IPS-20b (cell line): ENCODE measurements around the gene CALD1.

Experiments used
- H3K27ac ChIP-seq: one replicate; pipeline ENCODE4 v1.5.1; 2013; ENCODE audit warnings: low read length
- H3K27me3 ChIP-seq: 2 replicates; pipeline ENCODE4 v1.6.1; 2013; ENCODE audit warnings: mild to moderate bottlenecking, low read length, inconsistent platforms; ENCODE audit not compliant: insufficient read depth
- H3K36me3 ChIP-seq: 2 replicates; pipeline ENCODE4 v1.6.1; 2013; ENCODE audit warnings: low read depth, mild to moderate bottlenecking, inconsistent platforms, low read length, moderate library complexity; ENCODE audit not compliant: insufficient read depth
- H3K4me1 ChIP-seq: 2 replicates; pipeline ENCODE4 v1.6.1; 2013; ENCODE audit warnings: mild to moderate bottlenecking, control low read depth, inconsistent platforms, low read length, moderate library complexity; ENCODE audit not compliant: insufficient read depth
- H3K4me3 ChIP-seq: 2 replicates; pipeline ENCODE4 v1.5.1; 2013; ENCODE audit warnings: mild to moderate bottlenecking, low read length, inconsistent platforms
- H3K9ac ChIP-seq: 2 replicates; pipeline ENCODE4 v1.6.1; 2013; ENCODE audit warnings: low read depth, mild to moderate bottlenecking, inconsistent platforms, low read length, moderate library complexity
- H3K9me3 ChIP-seq: 2 replicates; pipeline ENCODE4 v1.6.1; 2013; ENCODE audit warnings: mild to moderate bottlenecking, low read depth, low read length, inconsistent platforms; ENCODE audit not compliant: insufficient read depth

Gene CALD1

DNA sequence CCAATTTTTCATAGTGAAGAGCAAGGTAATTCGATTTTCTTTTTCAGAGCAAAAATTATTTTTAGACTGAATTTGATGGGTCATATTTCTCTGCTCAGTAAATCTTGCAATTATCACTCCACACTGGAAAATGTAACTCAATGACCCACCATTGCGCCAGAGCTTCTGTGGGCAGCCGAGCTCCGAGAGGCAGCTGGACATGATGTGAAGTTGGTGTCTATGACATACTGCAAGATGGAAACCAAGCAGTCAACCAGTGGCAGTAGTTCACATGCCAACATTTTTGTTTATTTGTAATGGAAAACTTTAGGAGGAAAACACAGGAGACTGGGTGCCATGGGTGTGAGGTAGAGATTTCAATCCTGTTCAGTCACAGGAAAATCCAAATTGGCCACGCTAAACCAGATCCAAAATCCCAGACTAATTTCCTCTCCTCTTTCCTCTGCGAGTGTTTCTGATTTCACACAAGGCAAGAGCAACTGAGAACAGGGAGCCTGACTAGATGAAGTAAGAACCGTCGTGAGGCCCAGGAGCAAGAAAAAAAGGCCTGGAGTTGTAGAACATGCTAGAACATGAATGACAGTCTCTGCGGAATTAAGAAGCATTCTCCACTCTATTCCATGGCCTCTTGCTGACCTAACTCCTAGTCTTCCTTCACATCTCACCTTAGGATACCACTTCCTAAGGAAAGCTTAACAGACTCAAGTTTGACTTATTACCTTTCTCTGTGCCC lies 39.3 kb downstream of the CALD1 start:
- Histone ChIP-seq H3K9ac (no peak overlapping the region), H3K27ac (no peak overlapping the region), H3K4me3 (no peak overlapping the region), H3K36me3 (0 out of 2 replicates have a peak, but pooled peaks cover 6% of the 10 kb centered on the region), H3K9me3 (no peaks in the 10 kb centered on the region), H3K4me1 (no peaks in the 10 kb centered on the region; the same call in 1 of the 2 replicates), H3K27me3 (no peaks in the 10 kb centered on the region)

DNA sequence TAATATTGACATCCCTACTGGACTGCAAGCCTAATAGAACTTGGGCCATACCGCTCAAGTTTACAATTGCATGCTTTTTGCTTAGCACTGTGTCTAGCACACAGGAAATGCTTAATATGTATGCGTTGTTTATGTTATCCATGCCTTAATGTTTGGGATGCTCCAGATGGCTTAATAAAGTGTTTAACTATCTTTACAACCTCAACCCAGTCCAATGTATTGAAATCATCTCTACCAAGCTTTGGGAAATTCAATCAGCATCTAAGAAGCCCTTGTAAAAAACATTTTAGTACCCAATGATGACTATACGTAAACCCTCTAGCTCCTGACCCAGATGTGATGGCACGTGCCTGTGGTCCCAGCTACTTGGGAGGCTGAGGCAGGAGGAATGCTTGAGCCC lies 40.0 kb downstream of the CALD1 start:
- no peaks in the 10 kb centered on the region for H3K9me3 ChIP-seq
- no peak overlapping the region for H3K27ac ChIP-seq
- H3K9ac ChIP-seq, result no peak overlapping the region
- H3K36me3 ChIP-seq, result 0 out of 2 replicates have a peak, but pooled peaks cover 6% of the 10 kb centered on the region
- H3K27me3 ChIP-seq, result no peaks in the 10 kb centered on the region
- no peaks in the 10 kb centered on the region; the same call in 1 of the 2 replicates for H3K4me1 ChIP-seq
- H3K4me3 ChIP-seq, result no peak overlapping the region

DNA sequence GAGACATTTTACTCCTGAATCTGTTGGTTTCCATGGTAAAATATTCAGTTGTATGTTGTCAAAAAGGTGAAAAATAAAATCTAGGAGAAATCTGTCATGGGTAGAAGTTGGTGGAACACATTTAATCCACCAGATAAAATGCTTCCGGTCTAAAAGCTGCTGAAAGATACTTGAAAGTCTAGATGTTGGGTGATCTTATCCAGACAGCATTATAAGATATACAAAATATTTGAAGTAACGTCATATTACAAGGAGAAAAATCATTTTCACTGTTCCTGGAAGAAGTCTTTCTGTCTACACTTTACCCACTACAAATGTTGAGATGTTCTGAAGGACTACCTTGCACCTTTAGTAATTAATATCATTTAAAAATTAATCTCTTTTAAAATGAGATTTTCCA lies 40.9 kb downstream of the CALD1 start:
- Histone ChIP-seq H3K9ac (no peak overlapping the region), H3K4me3 (no peak overlapping the region), H3K27ac (no peak overlapping the region), H3K9me3 (no peaks in the 10 kb centered on the region), H3K27me3 (no peaks in the 10 kb centered on the region), H3K4me1 (no peaks in the 10 kb centered on the region; the same call in 1 of the 2 replicates), H3K36me3 (0 out of 2 replicates have a peak, but pooled peaks cover 6% of the 10 kb centered on the region)

- Histone ChIP-seq H3K4me1 (no peaks in the 10 kb centered on the region; the same call in 1 of the 2 replicates), H3K27me3 (no peaks in the 10 kb centered on the region), H3K4me3 (no peak overlapping the region), H3K9ac (no peak overlapping the region), H3K9me3 (no peaks in the 10 kb centered on the region), H3K36me3 (0 out of 2 replicates have a peak, but pooled peaks cover 6% of the 10 kb centered on the region), H3K27ac (no peak overlapping the region)
Observed at GRCh38 chr7:134820778-134821177, 41.3 kb downstream of the CALD1 start.

- no peaks in the 10 kb centered on the region; the same call in 1 of the 2 replicates for H3K4me1 ChIP-seq
- no peak overlapping the region for H3K9ac ChIP-seq
- H3K27ac ChIP-seq, result no peak overlapping the region
Observed at GRCh38 chr7:134823400-134823799, 44.0 kb downstream of the CALD1 start.

DNA sequence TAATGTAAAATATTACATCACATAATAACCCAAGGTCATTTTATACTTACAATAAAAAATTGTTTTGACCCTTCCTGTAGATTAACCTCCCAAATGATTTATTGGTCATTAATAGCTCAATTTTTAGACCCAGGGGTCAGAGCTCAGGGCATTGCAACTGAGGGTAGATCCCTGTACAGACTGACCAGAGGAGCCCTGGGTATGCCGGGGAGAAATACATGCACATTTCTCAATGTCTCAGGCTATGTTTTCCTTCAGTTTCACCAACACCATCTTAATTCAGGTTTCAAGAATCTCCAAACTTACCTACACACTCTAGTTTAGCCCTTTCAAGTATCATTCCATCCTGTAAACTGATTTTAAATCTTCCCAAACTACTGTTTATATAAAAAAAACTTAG lies 46.2 kb downstream of the CALD1 start:
- no peak overlapping the region for H3K9ac ChIP-seq
- no peaks in the 10 kb centered on the region for H3K36me3 ChIP-seq
- no peaks in the 10 kb centered on the region for H3K9me3 ChIP-seq
- H3K27me3 ChIP-seq, result no peaks in the 10 kb centered on the region
- no peak overlapping the region for H3K4me3 ChIP-seq
- no peak overlapping the region for H3K27ac ChIP-seq
- no peaks in the 10 kb centered on the region for H3K4me1 ChIP-seq

More at GRCh38 chr7:134823400-134823799, 44.0 kb downstream of the CALD1 start:
- no peaks in the 10 kb centered on the region for H3K27me3 ChIP-seq
- 0 out of 2 replicates have a peak, but pooled peaks cover 6% of the 10 kb centered on the region for H3K36me3 ChIP-seq
- no peak overlapping the region for H3K4me3 ChIP-seq
- no peaks in the 10 kb centered on the region for H3K9me3 ChIP-seq

DNA sequence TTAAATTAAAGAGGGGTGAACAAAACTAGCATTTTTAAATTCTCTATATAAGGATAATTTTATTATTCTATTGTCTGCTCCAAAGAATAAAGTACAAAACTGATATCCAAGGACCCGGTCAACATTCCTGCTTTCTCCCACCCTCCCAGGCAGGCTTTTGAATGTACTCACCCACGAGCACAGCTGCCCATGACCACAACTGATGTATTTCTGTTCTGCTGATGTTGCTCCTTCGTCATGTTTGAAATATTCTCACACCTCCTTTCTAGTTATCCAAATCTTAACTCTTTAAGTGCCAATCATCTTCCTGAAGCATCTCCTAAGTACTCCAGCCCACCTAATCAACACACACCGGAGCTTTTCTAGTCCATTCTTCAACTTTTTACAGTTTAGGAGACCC lies 46.7 kb downstream of the CALD1 start:
- H3K9me3 ChIP-seq, result no peaks in the 10 kb centered on the region
- no peak overlapping the region for H3K27ac ChIP-seq
- no peak overlapping the region for H3K9ac ChIP-seq
- no peaks in the 10 kb centered on the region for H3K36me3 ChIP-seq
- H3K4me3 ChIP-seq, result no peak overlapping the region
- H3K4me1 ChIP-seq, result no peaks in the 10 kb centered on the region
- no peaks in the 10 kb centered on the region for H3K27me3 ChIP-seq

DNA sequence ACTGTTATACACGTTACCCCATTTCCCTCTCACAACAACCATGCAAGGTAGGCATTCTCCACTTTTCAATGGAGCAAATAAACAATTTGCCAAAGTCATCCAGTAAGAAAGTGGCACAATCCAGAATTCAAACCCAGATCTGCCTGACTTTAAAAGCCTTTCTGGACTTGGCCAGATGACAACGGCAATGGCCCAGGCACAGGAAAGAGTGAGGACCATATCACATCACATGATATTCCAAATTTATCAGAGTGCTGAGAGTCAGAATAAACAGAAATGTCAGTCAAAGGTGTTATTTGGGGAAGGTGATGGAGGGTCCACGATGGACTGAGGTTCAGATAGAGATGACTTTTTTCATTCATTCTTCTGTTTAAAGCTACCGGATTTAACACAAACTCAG lies 48.0 kb downstream of the CALD1 start:
- Histone ChIP-seq H3K4me3 (no peak overlapping the region), H3K9ac (no peak overlapping the region), H3K9me3 (no peaks in the 10 kb centered on the region), H3K27me3 (no peaks in the 10 kb centered on the region), H3K27ac (no peak overlapping the region), H3K4me1 (no peaks in the 10 kb centered on the region), H3K36me3 (no peaks in the 10 kb centered on the region)

DNA sequence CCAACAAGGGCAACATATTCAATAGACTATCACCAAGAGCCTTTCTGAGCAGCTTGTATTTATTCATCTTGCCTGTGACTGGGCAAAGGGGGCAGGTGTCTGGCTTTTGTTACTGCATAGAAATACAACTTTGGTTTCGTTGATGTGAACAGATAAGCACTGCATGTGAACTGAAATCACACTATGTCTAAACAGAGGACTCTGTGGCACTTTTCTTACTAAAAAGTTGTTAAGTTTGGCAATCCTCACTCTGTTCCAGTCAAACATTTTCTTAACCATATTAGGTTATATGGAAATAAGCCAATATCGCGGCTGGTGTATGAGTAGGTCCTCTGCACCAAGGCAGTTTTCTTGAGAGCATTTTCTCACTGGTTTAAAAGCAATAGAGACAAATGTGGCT lies 48.5 kb downstream of the CALD1 start:
- H3K27me3 ChIP-seq, result no peaks in the 10 kb centered on the region
- no peaks in the 10 kb centered on the region for H3K9me3 ChIP-seq
- no peak overlapping the region for H3K4me3 ChIP-seq
- H3K36me3 ChIP-seq, result no peaks in the 10 kb centered on the region
- no peaks in the 10 kb centered on the region for H3K4me1 ChIP-seq
- H3K27ac ChIP-seq, result no peak overlapping the region
- no peak overlapping the region for H3K9ac ChIP-seq

GRCh38 chr7:134828361-134828760 lies 48.9 kb downstream of the CALD1 start:
- Histone ChIP-seq H3K4me1 (no peaks in the 10 kb centered on the region), H3K4me3 (no peak overlapping the region)

DNA sequence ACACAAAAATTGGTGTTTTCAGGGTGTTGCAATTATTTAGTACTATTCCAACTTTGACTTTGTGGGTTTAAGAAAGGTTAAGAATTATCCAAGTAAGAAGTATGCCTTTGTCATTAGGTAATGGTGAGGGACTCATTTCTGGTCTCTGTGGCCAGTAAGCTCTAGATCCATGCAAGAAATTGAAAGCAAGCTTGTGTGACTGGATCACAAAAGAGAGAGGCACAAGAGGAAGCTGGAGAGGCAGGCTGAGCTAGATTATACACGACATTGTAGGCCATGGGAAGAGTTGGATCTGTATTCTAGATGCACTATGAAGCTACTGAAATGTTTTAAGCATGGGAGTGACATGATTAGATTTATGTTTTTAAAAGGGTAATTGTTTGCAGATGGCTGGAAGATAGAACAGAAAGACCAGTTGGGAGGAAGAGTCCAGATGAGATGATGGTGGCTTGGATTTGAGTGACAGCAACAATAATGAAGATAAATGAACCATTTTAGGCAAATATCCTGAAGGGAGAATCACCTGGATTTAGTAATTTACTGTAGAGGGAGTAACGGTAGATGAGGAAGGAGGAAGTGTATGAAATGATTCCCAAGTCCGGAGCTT lies 50.0 kb downstream of the CALD1 start:
- H3K4me1 ChIP-seq, result no peaks in the 10 kb centered on the region
- no peaks in the 10 kb centered on the region for H3K9me3 ChIP-seq
- H3K9ac ChIP-seq, result no peak overlapping the region
- no peak overlapping the region for H3K27ac ChIP-seq
- no peak overlapping the region for H3K4me3 ChIP-seq
- no peaks in the 10 kb centered on the region for H3K27me3 ChIP-seq
- no peaks in the 10 kb centered on the region for H3K36me3 ChIP-seq

More at GRCh38 chr7:134828361-134828760, 48.9 kb downstream of the CALD1 start:
- H3K36me3 ChIP-seq, result no peaks in the 10 kb centered on the region
- H3K9me3 ChIP-seq, result no peaks in the 10 kb centered on the region
- no peak overlapping the region for H3K27ac ChIP-seq
- no peak overlapping the region for H3K9ac ChIP-seq
- no peaks in the 10 kb centered on the region for H3K27me3 ChIP-seq

GRCh38 chr7:134831862-134832261 lies 52.4 kb downstream of the CALD1 start:
- no peaks in the 10 kb centered on the region for H3K36me3 ChIP-seq
- no peak overlapping the region for H3K4me3 ChIP-seq
- no peaks in the 10 kb centered on the region for H3K4me1 ChIP-seq
- H3K27ac ChIP-seq, result no peak overlapping the region
- H3K9me3 ChIP-seq, result no peaks in the 10 kb centered on the region
- no peak overlapping the region for H3K9ac ChIP-seq
- H3K27me3 ChIP-seq, result no peaks in the 10 kb centered on the region
